ENCODE measurements around the gene KBTBD12.

GRCh38 chr3:128012050-128012449 lies 97.0 kb downstream of the KBTBD12 start:
- TF ChIP-seq CTCF (IDR thresholded peaks at IDR 0.05): no peak
- TF ChIP-seq POLR2AphosphoS5 (IDR thresholded peaks at IDR 0.05): no peak
